Mucosa of descending colon (tissue), 3 donors: ENCODE results near the gene ACYP2. TPM values are rescaled to one million over a fixed set of nuclear protein-coding genes. Genes with fewer than 3 reads are reported as not detected.

ENCODE experiments used
- ATAC-seq: fragments of 200-7000 bp; cut with Tn5 transposase; one replicate; pipeline ENCODE4 v1.9.1; 2020; ENCODE audit warnings: mild to moderate bottlenecking, moderate library complexity
- DNase-seq, 3 donors: peaks; one replicate each; pipeline ENCODE4 v3.0.0-alpha.2; 2020
- H3K36me3 ChIP-seq: fragments of 200-600 bp; one replicate; pipeline ENCODE4 v1.8.0; 2021; ENCODE audit warnings: low read depth, mild to moderate bottlenecking
- H3K4me1 ChIP-seq: fragments of 200-600 bp; one replicate; pipeline ENCODE4 v1.8.0; 2021; ENCODE audit warnings: low read depth, mild to moderate bottlenecking
- H3K4me3 ChIP-seq: fragments of 200-600 bp; one replicate; pipeline ENCODE4 v1.8.0; 2021; ENCODE audit warnings: mild to moderate bottlenecking
- H3K9me3 ChIP-seq: fragments of 200-600 bp; one replicate; pipeline ENCODE4 v1.8.0; 2021; ENCODE audit warnings: mild to moderate bottlenecking
- CTCF ChIP-seq: fragments of 200-600 bp; IDR thresholded peaks from one replicate; pipeline ENCODE4 v1.8.0; 2022; ENCODE audit warnings: antibody characterized with exemption, mild to moderate bottlenecking
- intact Hi-C, 2 donors: fragments of 100-400 bp; cut with DNase I in 1 of 2; cut with micrococcal nuclease in 1 of 2; formaldehyde crosslinking; loops; one replicate each; pipeline versions ENCODE4 v1.11.0 to v1.11.1; 2022; cut with DNase I, micrococcal nuclease
- total RNA-seq, 3 donors: library from RNA; stranded (reverse); fragmentation: NEBNext Ultra II Directional in 2 of 3; extraction: Animal tissue kit (Norgen Biotek cat#: 25700) in 2 of 3; gene quantifications; one replicate each; pipeline versions ENCODE4 v1.2.1 to v1.2.4, GENCODE V29; 2021 to 2023
- donor health status: DM: no; HTN: no; CAD: no; lungs with moderate emphysema.
- donor health status: DM: no; HTN: no; CAD: no.
- donor health status: DM: no; HTN: yes; CAD: no.

The ACYP2 gene
- total RNA-seq, 3 donors from 2014 or later, result 10.7 to 17.8 (median 13.8) TPM

- no peak for TF ChIP-seq CTCF
- ATAC-seq (no peak), DNase-seq (no peak)
- Histone ChIP-seq H3K4me1 (no peaks in the 10 kb centered on the region), H3K36me3 (no peaks in the 10 kb centered on the region), H3K4me3 (no peak overlapping the region), H3K9me3 (no peaks in the 10 kb centered on the region)
- intact Hi-C loops, result no loop called here
Observed at GRCh38 chr2:54074606-54075341, 40.6 kb upstream of the ACYP2 start.

DNA sequence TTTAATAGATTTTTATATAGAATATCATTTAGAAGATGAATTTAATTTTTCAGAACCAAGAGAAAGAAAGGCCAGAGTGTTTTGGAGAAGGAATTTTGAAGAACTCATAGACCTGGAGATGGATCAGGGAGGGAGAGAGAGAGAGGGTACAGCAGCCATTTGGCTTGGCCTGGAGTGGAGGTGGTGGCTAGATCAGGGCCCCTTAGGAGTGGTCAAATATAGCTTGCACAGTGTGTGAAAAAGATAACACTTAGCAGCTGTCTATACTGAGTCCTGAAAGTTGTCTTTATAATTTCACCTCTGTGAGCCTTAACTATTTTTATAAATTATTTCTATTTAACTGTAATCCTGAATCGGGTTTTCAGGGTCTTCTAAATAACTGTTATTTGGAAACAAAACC, 38.8 kb upstream of the ACYP2 start:
- TF ChIP-seq CTCF, result no peak
- no peak overlapping the region for H3K4me3 ChIP-seq
- H3K9me3 ChIP-seq, result no peaks in the 10 kb centered on the region
- intact Hi-C loops, result no loop called here
- H3K4me1 ChIP-seq, result no peaks in the 10 kb centered on the region
- no peaks in the 10 kb centered on the region for H3K36me3 ChIP-seq
- no peak for ATAC-seq
- DNase-seq, result no peak

DNA sequence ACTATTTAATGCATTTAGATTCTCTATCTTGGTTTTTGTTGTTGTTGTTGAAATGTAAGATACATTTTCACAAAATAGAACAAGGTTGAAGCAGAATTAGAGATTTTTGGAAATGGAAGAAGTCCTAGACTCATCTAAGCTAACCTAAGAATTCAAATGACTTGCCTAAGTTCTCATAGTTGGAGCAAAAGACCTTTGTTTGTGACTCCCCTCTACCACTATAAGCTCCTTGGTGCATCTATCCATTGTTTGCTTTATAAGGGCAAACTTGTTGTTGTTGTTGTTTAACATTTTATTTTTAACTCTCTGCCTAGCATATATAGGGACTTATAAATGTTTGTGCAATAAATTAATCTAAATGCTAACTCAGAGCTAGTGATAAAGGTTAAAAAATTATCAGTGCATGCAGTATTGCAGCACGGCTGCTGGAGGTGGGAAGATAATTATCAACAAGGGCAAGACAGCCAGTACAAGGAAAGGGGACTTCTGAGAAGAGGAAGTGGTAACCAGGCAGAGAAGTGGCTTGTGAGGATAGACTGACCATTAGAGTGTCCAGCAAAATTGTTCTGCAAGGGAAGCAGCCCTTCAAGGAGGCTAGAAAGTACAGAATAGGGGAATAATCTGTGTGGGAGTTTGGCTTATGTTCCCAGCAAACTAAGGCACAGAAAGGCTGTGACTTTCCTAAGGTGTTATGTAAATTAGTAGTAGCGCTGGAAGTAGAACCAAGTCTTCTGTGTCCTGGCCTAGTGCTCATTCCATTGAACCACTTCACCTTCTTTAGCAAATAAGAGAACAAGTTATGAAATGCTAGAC, 38.1 kb upstream of the ACYP2 start:
- DNase-seq, result no peak
- H3K9me3 ChIP-seq, result no peaks in the 10 kb centered on the region
- H3K36me3 ChIP-seq, result no peaks in the 10 kb centered on the region
- intact Hi-C loops, result no loop called here
- TF ChIP-seq CTCF, result no peak
- no peak for ATAC-seq
- no peaks in the 10 kb centered on the region for H3K4me1 ChIP-seq
- H3K4me3 ChIP-seq, result no peak overlapping the region

GRCh38 chr2:54079331-54079730, 36.1 kb upstream of the ACYP2 start:
- Histone ChIP-seq H3K36me3 (no peaks in the 10 kb centered on the region), H3K4me1 (no peaks in the 10 kb centered on the region), H3K9me3 (no peaks in the 10 kb centered on the region), H3K4me3 (no peak overlapping the region)
- DNase-seq (no peak), ATAC-seq (no peak)
- intact Hi-C loops, result no loop called here
- TF ChIP-seq CTCF, result no peak

GRCh38 chr2:54081574-54081973, 33.8 kb upstream of the ACYP2 start:
- H3K4me3 ChIP-seq, result no peak overlapping the region
- H3K4me1 ChIP-seq, result no peaks in the 10 kb centered on the region
- H3K9me3 ChIP-seq, result no peaks in the 10 kb centered on the region
- no peak for DNase-seq
- peak; percentile 45 for ATAC-seq
- intact Hi-C loops, result no loop called here
- no peak for TF ChIP-seq CTCF
- H3K36me3 ChIP-seq, result no peaks in the 10 kb centered on the region
